Erythroblast (primary cell): Measurements from ENCODE around the gene RALBP1.

ENCODE experiments used
- GATA1 ChIP-seq: IDR thresholded peaks from 2 replicates; pipeline ENCODE4 v1.6.1; 2011; ENCODE audit warnings: low read depth, mild to moderate bottlenecking, control low read depth, low read length, moderate library complexity
- POLR2A ChIP-seq: IDR thresholded peaks from 2 replicates; pipeline ENCODE4 v1.6.1; 2011; ENCODE audit warnings: mild to moderate bottlenecking, low read length

DNA sequence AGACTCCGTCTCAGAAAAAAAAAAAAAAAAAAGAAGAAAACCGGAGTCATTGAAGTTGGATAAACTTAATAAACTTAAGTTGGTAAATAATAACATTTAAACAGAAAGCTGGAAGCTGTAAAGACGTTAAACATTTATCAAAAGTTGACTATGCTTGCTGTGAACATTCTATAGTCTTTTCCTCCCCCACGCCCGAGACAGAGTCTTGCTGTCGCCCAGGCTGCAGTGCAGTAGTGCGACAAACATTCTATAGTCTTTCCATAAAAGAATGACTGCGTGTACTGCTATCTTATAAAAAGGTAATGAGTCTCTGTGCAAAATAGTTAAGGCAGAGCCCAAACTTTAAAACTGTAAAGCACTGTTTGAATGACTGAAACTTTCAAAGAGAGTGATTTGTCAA lies 93.9 kb downstream of the RALBP1 start:
- TF ChIP-seq POLR2A (no peak), GATA1 (no peak)
